ENCODE results near the gene PTPRN2. TPM values are rescaled to one million over a fixed set of nuclear protein-coding genes. Genes with fewer than 3 reads are reported as not detected.
"Not testable (repeated sequence)": the region's sequence is repeated elsewhere in the genome, so short reads cannot be mapped to it uniquely, and the experiment has no call there.

The PTPRN2 gene
- total and polyA plus RNA-seq, 2 donors from 2014 or later: 4.8 to 6.2 TPM

DNA sequence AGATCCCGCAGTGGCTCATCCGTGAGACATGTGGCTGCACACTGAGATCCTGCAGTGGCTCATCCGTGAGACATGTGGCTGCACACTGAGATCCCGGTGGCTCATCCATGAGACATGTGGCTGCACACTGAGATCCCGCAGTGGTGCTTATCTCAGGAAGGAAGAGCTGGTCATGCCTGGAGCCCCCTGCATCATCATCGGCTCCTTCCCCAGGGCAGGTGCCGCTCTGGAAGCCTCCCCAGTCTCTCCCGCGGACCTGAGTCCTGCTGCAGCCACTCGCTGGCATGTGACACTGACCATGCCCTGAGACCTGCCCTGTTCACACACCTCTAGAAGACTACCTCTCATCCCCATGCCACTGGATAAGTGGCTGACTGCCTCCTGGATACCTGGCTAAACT lies 181.3 kb downstream of the PTPRN2 start:
- intact Hi-C loops (cut with DNase I): no loop called here
- TF ChIP-seq, protein P1, sequence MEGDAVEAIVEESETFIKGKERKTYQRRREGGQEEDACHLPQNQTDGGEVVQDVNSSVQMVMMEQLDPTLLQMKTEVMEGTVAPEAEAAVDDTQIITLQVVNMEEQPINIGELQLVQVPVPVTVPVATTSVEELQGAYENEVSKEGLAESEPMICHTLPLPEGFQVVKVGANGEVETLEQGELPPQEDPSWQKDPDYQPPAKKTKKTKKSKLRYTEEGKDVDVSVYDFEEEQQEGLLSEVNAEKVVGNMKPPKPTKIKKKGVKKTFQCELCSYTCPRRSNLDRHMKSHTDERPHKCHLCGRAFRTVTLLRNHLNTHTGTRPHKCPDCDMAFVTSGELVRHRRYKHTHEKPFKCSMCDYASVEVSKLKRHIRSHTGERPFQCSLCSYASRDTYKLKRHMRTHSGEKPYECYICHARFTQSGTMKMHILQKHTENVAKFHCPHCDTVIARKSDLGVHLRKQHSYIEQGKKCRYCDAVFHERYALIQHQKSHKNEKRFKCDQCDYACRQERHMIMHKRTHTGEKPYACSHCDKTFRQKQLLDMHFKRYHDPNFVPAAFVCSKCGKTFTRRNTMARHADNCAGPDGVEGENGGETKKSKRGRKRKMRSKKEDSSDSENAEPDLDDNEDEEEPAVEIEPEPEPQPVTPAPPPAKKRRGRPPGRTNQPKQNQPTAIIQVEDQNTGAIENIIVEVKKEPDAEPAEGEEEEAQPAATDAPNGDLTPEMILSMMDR (IDR thresholded peaks at IDR 0.05; ENCODE audit: borderline replicate concordance, extremely low read depth, insufficient read depth): no peak
- no peaks in the 10 kb centered on the region for H3K36me3 ChIP-seq (ENCODE audit: control insufficient read depth in 2 of 3, insufficient read depth in 3 of 3, low read length in 3 of 3)
- H3K27me3 ChIP-seq (ENCODE audit: control insufficient read depth, insufficient read depth, low read length): no peaks in the 10 kb centered on the region
- DNase-seq (no peak), FAIRE-seq (no peak)
- H3K9me3 ChIP-seq (ENCODE audit: control insufficient read depth in 2 of 3, insufficient read depth in 1 of 3, low read length in 3 of 3): no peaks in the 10 kb centered on the region
- no peak overlapping the region for H3K27ac ChIP-seq (ENCODE audit: low read depth in 2 of 2, low read length in 2 of 2)
- H3K9ac ChIP-seq (ENCODE audit: low read length in 3 of 3): no peak overlapping the region
- H3K4me3 ChIP-seq (ENCODE audit: low read length in 3 of 3): no peak overlapping the region
- H3K4me1 ChIP-seq (ENCODE audit: control insufficient read depth in 2 of 3, insufficient read depth in 2 of 3, low read depth in 1 of 3, low read length in 3 of 3): no peaks in the 10 kb centered on the region

DNA sequence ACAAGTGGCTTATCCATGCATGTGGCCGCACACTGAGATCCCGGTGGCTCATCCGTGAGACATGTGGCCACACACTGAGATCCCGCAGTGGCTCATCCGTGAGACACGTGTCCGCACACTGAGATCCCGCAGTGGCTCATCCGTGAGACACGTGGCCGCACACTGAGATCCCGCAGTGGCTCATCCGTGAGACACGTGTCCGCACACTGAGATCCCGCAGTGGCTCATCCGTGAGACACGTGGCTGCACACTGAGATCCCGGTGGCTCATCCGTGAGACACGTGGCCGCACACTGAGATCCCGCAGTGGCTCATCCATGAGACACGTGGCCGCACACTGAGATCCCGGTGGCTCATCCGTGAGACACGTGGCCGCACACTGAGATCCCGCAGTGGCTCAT lies 181.9 kb downstream of the PTPRN2 start:
- H3K9me3 ChIP-seq (ENCODE audit: control insufficient read depth in 2 of 3, insufficient read depth in 1 of 3, low read length in 3 of 3); H3K36me3 ChIP-seq (ENCODE audit: control insufficient read depth in 2 of 3, insufficient read depth in 3 of 3, low read length in 3 of 3); FAIRE-seq; DNase-seq; intact Hi-C loops (cut with DNase I); H3K9ac ChIP-seq (ENCODE audit: low read length in 3 of 3); H3K4me3 ChIP-seq (ENCODE audit: low read length in 3 of 3); H3K27me3 ChIP-seq (ENCODE audit: control insufficient read depth, insufficient read depth, low read length); H3K4me1 ChIP-seq (ENCODE audit: control insufficient read depth in 2 of 3, insufficient read depth in 2 of 3, low read depth in 1 of 3, low read length in 3 of 3); H3K27ac ChIP-seq (ENCODE audit: low read depth in 2 of 2, low read length in 2 of 2): not testable (repeated sequence)

DNA sequence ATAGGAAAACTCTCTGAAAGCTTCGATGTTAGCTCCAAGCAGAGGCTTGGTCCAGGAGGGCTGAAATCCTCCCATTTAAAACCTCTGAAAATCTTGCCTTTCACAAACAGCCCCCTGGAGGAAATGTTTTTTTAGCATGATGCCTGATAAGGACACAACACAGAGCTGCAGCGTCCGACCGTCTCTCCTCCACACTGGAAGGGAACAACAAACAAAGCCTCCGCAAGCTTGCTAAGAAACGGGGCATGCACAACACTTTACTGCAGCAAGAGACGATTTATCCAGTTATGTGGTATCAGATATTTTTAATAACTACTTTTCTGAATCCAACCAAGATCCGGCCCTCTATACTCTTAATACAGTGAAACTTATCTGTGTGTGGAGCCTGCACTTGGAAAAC lies 182.3 kb downstream of the PTPRN2 start:
- FAIRE-seq (no peak), DNase-seq (no peak)
- Histone ChIP-seq H3K9me3 (ENCODE audit: control insufficient read depth in 2 of 3, insufficient read depth in 1 of 3, low read length in 3 of 3) (no peaks in the 10 kb centered on the region), H3K27ac (ENCODE audit: low read depth in 2 of 2, low read length in 2 of 2) (no peak overlapping the region), H3K27me3 (ENCODE audit: control insufficient read depth, insufficient read depth, low read length) (no peaks in the 10 kb centered on the region), H3K9ac (ENCODE audit: low read length in 3 of 3) (no peak overlapping the region), H3K4me1 (ENCODE audit: control insufficient read depth in 2 of 3, insufficient read depth in 2 of 3, low read depth in 1 of 3, low read length in 3 of 3) (no peaks in the 10 kb centered on the region), H3K36me3 (ENCODE audit: control insufficient read depth in 2 of 3, insufficient read depth in 3 of 3, low read length in 3 of 3) (no peaks in the 10 kb centered on the region), H3K4me3 (ENCODE audit: low read length in 3 of 3) (no peak overlapping the region)
- TF ChIP-seq, protein P1 (IDR thresholded peaks at IDR 0.05; ENCODE audit: borderline replicate concordance, extremely low read depth, insufficient read depth): no peak
- intact Hi-C loops (cut with DNase I): no loop called here

DNA sequence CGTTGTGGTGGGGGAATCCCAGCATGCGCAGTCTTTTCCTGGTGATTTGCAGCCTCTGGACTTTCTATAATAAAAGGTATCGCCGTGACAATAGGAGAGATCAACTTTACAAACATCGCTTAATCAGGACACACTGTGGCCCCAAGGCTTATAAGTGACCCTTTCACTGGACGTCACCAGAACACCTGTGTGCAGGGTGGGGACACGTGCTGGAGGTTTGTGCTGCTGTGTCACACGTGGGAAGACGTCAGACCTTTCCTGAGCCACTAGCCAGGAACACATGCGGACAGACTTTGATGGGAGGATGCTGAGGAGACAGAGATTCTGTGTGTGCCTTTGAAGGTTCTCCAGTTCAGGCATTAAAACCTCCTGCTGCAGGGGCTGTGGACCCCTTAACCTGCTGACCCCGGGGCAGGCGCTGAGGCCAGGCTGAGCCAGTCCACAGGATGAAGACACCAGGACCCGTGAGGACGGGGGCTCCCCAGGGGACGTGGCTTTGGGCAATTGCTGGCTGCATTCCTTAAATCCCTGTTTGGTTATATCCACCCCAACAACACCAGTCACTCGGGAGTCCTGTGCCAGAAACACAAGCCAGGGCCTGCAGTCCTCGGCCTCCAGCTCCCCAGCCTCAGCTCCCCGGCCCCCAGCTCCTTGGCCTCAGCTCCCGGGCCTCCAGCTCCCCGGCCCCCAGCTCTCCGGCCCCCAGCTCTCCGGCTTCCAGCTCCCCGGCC lies 183.4 kb downstream of the PTPRN2 start:
- intact Hi-C loops (cut with DNase I): no loop called here
- Histone ChIP-seq H3K4me1 (ENCODE audit: control insufficient read depth in 2 of 3, insufficient read depth in 2 of 3, low read depth in 1 of 3, low read length in 3 of 3) (no peaks in the 10 kb centered on the region), H3K4me3 (ENCODE audit: low read length in 3 of 3) (no peak overlapping the region), H3K9ac (ENCODE audit: low read length in 3 of 3) (no peak overlapping the region), H3K27ac (ENCODE audit: low read depth in 2 of 2, low read length in 2 of 2) (no peak overlapping the region), H3K36me3 (ENCODE audit: control insufficient read depth in 2 of 3, insufficient read depth in 3 of 3, low read length in 3 of 3) (no peaks in the 10 kb centered on the region), H3K27me3 (ENCODE audit: control insufficient read depth, insufficient read depth, low read length) (no peaks in the 10 kb centered on the region), H3K9me3 (ENCODE audit: control insufficient read depth in 2 of 3, insufficient read depth in 1 of 3, low read length in 3 of 3) (no peaks in the 10 kb centered on the region)
- no peak for DNase-seq
- no peak for FAIRE-seq
- TF ChIP-seq, protein P1 (IDR thresholded peaks at IDR 0.05; ENCODE audit: borderline replicate concordance, extremely low read depth, insufficient read depth): no peak

Measured in kidney (tissue), 14 donors.